Smooth muscle cell (in vitro differentiated cells): ENCODE results near the gene MON2. TPM values are rescaled to one million over a fixed set of nuclear protein-coding genes. Genes with fewer than 3 reads are reported as not detected.
A peak's percentile ranks its signal among the peaks of the same experiment; 100 is the strongest.

ENCODE experiments used
- DNase-seq: peaks from one replicate; lab custom pipeline; 2025; ENCODE audit not compliant: unreplicated experiment; lab: John Stamatoyannopoulos, UW
- H2AFZ ChIP-seq: fragments of 200-600 bp; sonication (generic); 2 replicates; pipeline ENCODE4 v1.6.0; 2016; ENCODE audit warnings: antibody characterized with exemption, low read depth, mild to moderate bottlenecking
- H3F3A ChIP-seq: fragments of 200-600 bp; sonication (generic); 2 replicates; pipeline ENCODE4 v1.6.0; 2017; ENCODE audit warnings: antibody characterized with exemption, low read depth
- H3K27ac ChIP-seq: fragments of 200-600 bp; sonication (generic); 2 replicates; pipeline ENCODE4 v1.5.1; 2016; ENCODE audit warnings: low read depth, mild to moderate bottlenecking
- H3K27me3 ChIP-seq: fragments of 200-600 bp; sonication (generic); 2 replicates; pipeline ENCODE4 v1.6.1; 2016; ENCODE audit warnings: low read depth, mild to moderate bottlenecking
- H3K36me3 ChIP-seq: fragments of 200-600 bp; sonication (generic); 2 replicates; pipeline ENCODE4 v1.5.1; 2016; ENCODE audit warnings: low read depth
- H3K4me1 ChIP-seq: fragments of 200-600 bp; sonication (generic); 2 replicates; pipeline ENCODE4 v1.5.1; 2016; ENCODE audit warnings: low read depth
- H3K4me2 ChIP-seq: fragments of 200-600 bp; sonication (generic); 2 replicates; pipeline ENCODE4 v1.6.0; 2016; ENCODE audit warnings: mild to moderate bottlenecking
- H3K4me3 ChIP-seq: fragments of 200-600 bp; sonication (generic); 2 replicates; pipeline ENCODE4 v1.5.1; 2016; ENCODE audit warnings: mild to moderate bottlenecking
- H3K79me2 ChIP-seq: fragments of 200-600 bp; sonication (generic); 2 replicates; pipeline ENCODE4 v1.6.0; 2016; ENCODE audit warnings: low read depth, mild to moderate bottlenecking
- H3K9ac ChIP-seq: fragments of 200-600 bp; sonication (generic); 2 replicates; pipeline ENCODE4 v1.6.0; 2016; ENCODE audit warnings: low read depth
- H3K9me3 ChIP-seq: fragments of 200-600 bp; sonication (generic); replicated peaks from 2 replicates; pipeline ENCODE4 v1.5.1; 2016; ENCODE audit warnings: low read depth
- H4K20me1 ChIP-seq: fragments of 200-600 bp; sonication (generic); 2 replicates; pipeline ENCODE4 v1.6.0; 2016; ENCODE audit warnings: low read depth
- CTCF ChIP-seq: fragments of 200-600 bp; sonication (generic); IDR thresholded peaks from 2 replicates; pipeline ENCODE4 v1.5.1; 2017; ENCODE audit warnings: borderline replicate concordance, mild to moderate bottlenecking, antibody characterized with exemption; ENCODE audit not compliant: insufficient read depth, poor library complexity, severe bottlenecking
- WGBS: methylation state at CpG from one replicate; pipeline ENCODE4 v1.1.7; 2016; ENCODE audit warnings: low lambda C conversion rate; 5-methylcytosine and 5-hydroxymethylcytosine counted together
- polyA plus RNA-seq: library from polyadenylated mRNA; unstranded; fragments of >200 nt; fragmentation: Nextera tagmentation; extraction: Ambion mirVana; gene quantifications from 2 replicates; pipeline ENCODE4 v1.2.1, GENCODE V29; 2016
- total RNA-seq: library from RNA; depleted of rRNA; stranded (reverse); fragments of >200 nt; gene quantifications from 2 replicates; pipeline ENCODE4 v1.2.3, GENCODE V29; 2014

MON2 gene
- total and polyA plus RNA-seq, 2 experiments from 2014 or later, result 18.1 to 72.5 TPM

GRCh38 chr12:62602255-62603060 lies 135.8 kb downstream of the MON2 start:
- peak; percentile 90 for DNase-seq
- H3F3A ChIP-seq, result peaks cover 7% of the 10 kb centered on the region
- H3K27me3 ChIP-seq, result no peaks in the 10 kb centered on the region
- peak overlapping the region; percentile 100 for H3K27ac ChIP-seq
- H3K4me2 ChIP-seq, result peak overlapping the region; percentile 98
- peak overlapping the region; percentile 96 for H2AFZ ChIP-seq
- peaks cover 41% of the 10 kb centered on the region for H3K79me2 ChIP-seq
- 1% methylated on average over 66 of the region's 66 CpGs for WGBS
- peak overlapping the region; percentile 99 for H3K9ac ChIP-seq
- H3K36me3 ChIP-seq, result no peaks in the 10 kb centered on the region
- H3K4me1 ChIP-seq, result peaks cover 28% of the 10 kb centered on the region
- H4K20me1 ChIP-seq, result peaks cover 36% of the 10 kb centered on the region
- H3K4me3 ChIP-seq, result peak overlapping the region; percentile 90
- no peaks in the 10 kb centered on the region for H3K9me3 ChIP-seq
- TF ChIP-seq CTCF, result no peak

- Histone ChIP-seq H3K4me1 (peaks cover 28% of the 10 kb centered on the region), H3K27me3 (no peaks in the 10 kb centered on the region), H3K9ac (peak overlapping the region; percentile 99), H3K27ac (peak overlapping the region; percentile 100), H3K36me3 (no peaks in the 10 kb centered on the region), H3K4me2 (peak overlapping the region; percentile 98), H3K4me3 (peak overlapping the region; percentile 90), H2AFZ (peak overlapping the region; percentile 96), H3K9me3 (no peaks in the 10 kb centered on the region), H3K79me2 (peaks cover 48% of the 10 kb centered on the region), H4K20me1 (peaks cover 43% of the 10 kb centered on the region), H3F3A (peaks cover 7% of the 10 kb centered on the region)
- DNase-seq, result peak; percentile 88
- WGBS, result under 1% methylated on average over 79 of the region's 94 CpGs
- peak; percentile 27 for TF ChIP-seq CTCF
Measured at GRCh38 chr12:62603061-62603810, 136.6 kb downstream of the MON2 start.

- H3K4me2 ChIP-seq, result peak overlapping the region; percentile 98
- no peaks in the 10 kb centered on the region for H3K27me3 ChIP-seq
- H3K4me3 ChIP-seq, result peak overlapping the region; percentile 90
- H3K9me3 ChIP-seq, result no peaks in the 10 kb centered on the region
- H3F3A ChIP-seq, result peaks cover 7% of the 10 kb centered on the region
- peaks cover 49% of the 10 kb centered on the region for H3K79me2 ChIP-seq
- peak overlapping the region; percentile 100 for H3K27ac ChIP-seq
- no peak overlapping the region for H2AFZ ChIP-seq
- no peaks in the 10 kb centered on the region for H3K36me3 ChIP-seq
- WGBS, result under 1% methylated on average over 14 of the region's 14 CpGs
- TF ChIP-seq CTCF, result no peak
- DNase-seq, result no peak
- peak overlapping the region; percentile 99 for H3K9ac ChIP-seq
- H3K4me1 ChIP-seq, result peaks cover 28% of the 10 kb centered on the region
- peaks cover 45% of the 10 kb centered on the region for H4K20me1 ChIP-seq
Measured at GRCh38 chr12:62603811-62604098, 137.1 kb downstream of the MON2 start.
